IPS-20b (cell line): ENCODE data around the gene RARB.
A peak's percentile ranks its signal among the peaks of the same experiment; 100 is the strongest.

Experiments
- H3K27ac ChIP-seq: one replicate; pipeline ENCODE4 v1.5.1; 2013; ENCODE audit warnings: low read length
- H3K27me3 ChIP-seq: 2 replicates; pipeline ENCODE4 v1.6.1; 2013; ENCODE audit warnings: mild to moderate bottlenecking, low read length, inconsistent platforms; ENCODE audit not compliant: insufficient read depth
- H3K36me3 ChIP-seq: 2 replicates; pipeline ENCODE4 v1.6.1; 2013; ENCODE audit warnings: low read depth, mild to moderate bottlenecking, inconsistent platforms, low read length, moderate library complexity; ENCODE audit not compliant: insufficient read depth
- H3K4me1 ChIP-seq: 2 replicates; pipeline ENCODE4 v1.6.1; 2013; ENCODE audit warnings: mild to moderate bottlenecking, control low read depth, inconsistent platforms, low read length, moderate library complexity; ENCODE audit not compliant: insufficient read depth
- H3K4me3 ChIP-seq: 2 replicates; pipeline ENCODE4 v1.5.1; 2013; ENCODE audit warnings: mild to moderate bottlenecking, low read length, inconsistent platforms
- H3K9ac ChIP-seq: 2 replicates; pipeline ENCODE4 v1.6.1; 2013; ENCODE audit warnings: low read depth, mild to moderate bottlenecking, inconsistent platforms, low read length, moderate library complexity
- H3K9me3 ChIP-seq: 2 replicates; pipeline ENCODE4 v1.6.1; 2013; ENCODE audit warnings: mild to moderate bottlenecking, low read depth, low read length, inconsistent platforms; ENCODE audit not compliant: insufficient read depth

The RARB gene

GRCh38 chr3:25400587-25400986 lies 27.5 kb upstream of the RARB start:
- Histone ChIP-seq H3K9me3 (no peaks in the 10 kb centered on the region), H3K4me1 (no peaks in the 10 kb centered on the region), H3K36me3 (no peaks in the 10 kb centered on the region), H3K4me3 (no peak overlapping the region), H3K9ac (no peak overlapping the region), H3K27ac (no peak overlapping the region), H3K27me3 (no peaks in the 10 kb centered on the region)

GRCh38 chr3:25403968-25404367 lies 24.1 kb upstream of the RARB start:
- Histone ChIP-seq H3K4me3 (no peak overlapping the region), H3K4me1 (no peaks in the 10 kb centered on the region), H3K9ac (no peak overlapping the region), H3K27ac (no peak overlapping the region), H3K27me3 (no peaks in the 10 kb centered on the region), H3K9me3 (no peaks in the 10 kb centered on the region), H3K36me3 (no peaks in the 10 kb centered on the region)

GRCh38 chr3:25404569-25404968 lies 23.5 kb upstream of the RARB start:
- Histone ChIP-seq H3K27ac (no peak overlapping the region), H3K9ac (no peak overlapping the region), H3K36me3 (no peaks in the 10 kb centered on the region), H3K4me3 (no peak overlapping the region), H3K9me3 (no peaks in the 10 kb centered on the region), H3K4me1 (no peaks in the 10 kb centered on the region), H3K27me3 (no peaks in the 10 kb centered on the region)

GRCh38 chr3:25405335-25405734 lies 22.7 kb upstream of the RARB start:
- Histone ChIP-seq H3K4me1 (no peaks in the 10 kb centered on the region), H3K27ac (no peak overlapping the region), H3K4me3 (no peak overlapping the region), H3K9me3 (no peaks in the 10 kb centered on the region), H3K36me3 (no peaks in the 10 kb centered on the region), H3K9ac (no peak overlapping the region), H3K27me3 (no peaks in the 10 kb centered on the region)

GRCh38 chr3:25410703-25411102 lies 17.4 kb upstream of the RARB start:
- H3K4me1 ChIP-seq, result no peaks in the 10 kb centered on the region
- H3K9me3 ChIP-seq, result no peaks in the 10 kb centered on the region
- no peaks in the 10 kb centered on the region for H3K36me3 ChIP-seq
- H3K27me3 ChIP-seq, result no peaks in the 10 kb centered on the region
- H3K9ac ChIP-seq, result no peak overlapping the region
- H3K4me3 ChIP-seq, result no peak overlapping the region
- H3K27ac ChIP-seq, result no peak overlapping the region

GRCh38 chr3:25412269-25412668 lies 15.8 kb upstream of the RARB start:
- H3K4me1 ChIP-seq, result no peaks in the 10 kb centered on the region
- no peak overlapping the region for H3K27ac ChIP-seq
- peaks cover 3% of the 10 kb centered on the region for H3K9me3 ChIP-seq
- no peaks in the 10 kb centered on the region for H3K36me3 ChIP-seq
- H3K9ac ChIP-seq, result no peak overlapping the region
- H3K4me3 ChIP-seq, result no peak overlapping the region
- no peaks in the 10 kb centered on the region for H3K27me3 ChIP-seq

- H3K4me1 ChIP-seq, result peaks cover 18% of the 10 kb centered on the region
- H3K4me3 ChIP-seq, result no peak overlapping the region
- no peaks in the 10 kb centered on the region for H3K36me3 ChIP-seq
- H3K27ac ChIP-seq, result no peak overlapping the region
- H3K9me3 ChIP-seq, result peaks cover 8% of the 10 kb centered on the region
- no peaks in the 10 kb centered on the region for H3K27me3 ChIP-seq
- H3K9ac ChIP-seq, result no peak overlapping the region
Observed at GRCh38 chr3:25416176-25416575, 11.9 kb upstream of the RARB start.

GRCh38 chr3:25418596-25418995 lies 9.5 kb upstream of the RARB start:
- H3K9ac ChIP-seq, result no peak overlapping the region
- H3K27me3 ChIP-seq, result no peaks in the 10 kb centered on the region
- no peaks in the 10 kb centered on the region for H3K36me3 ChIP-seq
- peaks cover 19% of the 10 kb centered on the region for H3K4me1 ChIP-seq
- H3K9me3 ChIP-seq, result peaks cover 8% of the 10 kb centered on the region
- no peak overlapping the region for H3K27ac ChIP-seq
- H3K4me3 ChIP-seq, result no peak overlapping the region

GRCh38 chr3:25419251-25419650 lies 8.8 kb upstream of the RARB start:
- peaks cover 8% of the 10 kb centered on the region for H3K9me3 ChIP-seq
- H3K4me1 ChIP-seq, result peaks cover 25% of the 10 kb centered on the region
- no peaks in the 10 kb centered on the region for H3K27me3 ChIP-seq
- H3K9ac ChIP-seq, result peak overlapping the region; percentile 46; the same call in 1 of the 2 replicates
- H3K36me3 ChIP-seq, result no peaks in the 10 kb centered on the region
- no peak overlapping the region; the same call in 1 of the 2 replicates for H3K4me3 ChIP-seq
- H3K27ac ChIP-seq, result peak overlapping the region; percentile 63

- Histone ChIP-seq H3K27me3 (no peaks in the 10 kb centered on the region), H3K27ac (peak overlapping the region; percentile 26), H3K4me1 (peaks cover 32% of the 10 kb centered on the region), H3K36me3 (no peaks in the 10 kb centered on the region), H3K9me3 (peaks cover 8% of the 10 kb centered on the region), H3K9ac (peak overlapping the region; percentile 46; the same call in 1 of the 2 replicates), H3K4me3 (peak overlapping the region; percentile 48)
Observed at GRCh38 chr3:25420147-25420546, 7.9 kb upstream of the RARB start.

GRCh38 chr3:25420885-25421284 lies 7.2 kb upstream of the RARB start:
- H3K4me1 ChIP-seq, result peaks cover 40% of the 10 kb centered on the region
- H3K36me3 ChIP-seq, result no peaks in the 10 kb centered on the region
- H3K27me3 ChIP-seq, result no peaks in the 10 kb centered on the region
- H3K4me3 ChIP-seq, result peak overlapping the region; percentile 48; the same call in 1 of the 2 replicates
- no peak overlapping the region for H3K27ac ChIP-seq
- H3K9ac ChIP-seq, result no peak overlapping the region
- H3K9me3 ChIP-seq, result peaks cover 8% of the 10 kb centered on the region

- H3K9me3 ChIP-seq, result peaks cover 8% of the 10 kb centered on the region
- no peak overlapping the region for H3K27ac ChIP-seq
- H3K9ac ChIP-seq, result no peak overlapping the region
- peaks cover 46% of the 10 kb centered on the region for H3K4me1 ChIP-seq
- peaks cover 1% of the 10 kb centered on the region; the same call in 1 of the 2 replicates for H3K27me3 ChIP-seq
- no peak overlapping the region for H3K4me3 ChIP-seq
- H3K36me3 ChIP-seq, result no peaks in the 10 kb centered on the region
Observed at GRCh38 chr3:25421747-25422146, 6.3 kb upstream of the RARB start.
